Right lobe of liver (tissue), 4 donors: ENCODE results near the gene NOTCH1.

Experiments
- CTCF ChIP-seq, 4 donors: fragments of 200-600 bp in 3 of 4; fragments of 450-650 bp in 1 of 4; IDR thresholded peaks; one replicate each; pipeline versions ENCODE4 v1.5.1 to v1.8.0; 2016 to 2022; ENCODE audit warnings: antibody characterized with exemption in 4 of 4, mild to moderate bottlenecking in 2 of 4
- POLR2A ChIP-seq: fragments of 450-650 bp; IDR thresholded peaks from one replicate; pipeline ENCODE4 v1.6.1; 2017; ENCODE audit warnings: antibody characterized with exemption, mild to moderate bottlenecking
- donor health status: DM: no; HTN: no; CAD: no.
- donor health status: DM: no; HTN: no; CAD: no.
- donor health status: DM: no; HTN: yes; CAD: no.

GRCh38 chr9:136528716-136529341, 17.0 kb downstream of the NOTCH1 start:
- TF ChIP-seq POLR2A (no peak), CTCF (IDR thresholded peaks at IDR 0.05) (no peak)
